GM23248 (cell line): Measurements from ENCODE around the gene ARHGAP26. TPM values are rescaled to one million over a fixed set of nuclear protein-coding genes. Genes with fewer than 3 reads are reported as not detected.

ENCODE experiments used
- DNase-seq: peaks from one replicate; pipeline ENCODE4 v3.0.0-alpha.2; 2015
- H2AFZ ChIP-seq: fragments of 200-600 bp; sonication (generic); 2 replicates; pipeline ENCODE4 v1.6.1; 2016; ENCODE audit warnings: antibody characterized with exemption
- H3F3A ChIP-seq: fragments of 200-600 bp; sonication (generic); 2 replicates; pipeline ENCODE4 v1.6.1; 2016; ENCODE audit warnings: mild to moderate bottlenecking, antibody characterized with exemption, mixed run types; ENCODE audit not compliant: insufficient read depth
- H3K27ac ChIP-seq: fragments of 200-600 bp; sonication (generic); 2 replicates; pipeline ENCODE4 v1.5.1; 2016; ENCODE audit warnings: mild to moderate bottlenecking
- H3K27me3 ChIP-seq: fragments of 200-600 bp; sonication (generic); replicated peaks from 2 replicates; pipeline ENCODE4 v1.6.1; 2016; ENCODE audit warnings: mild to moderate bottlenecking; ENCODE audit not compliant: insufficient read depth
- H3K36me3 ChIP-seq: fragments of 200-600 bp; sonication (generic); 2 replicates; pipeline ENCODE4 v1.6.1; 2016; ENCODE audit warnings: low read depth, mild to moderate bottlenecking
- H3K4me1 ChIP-seq: fragments of 200-600 bp; sonication (generic); 2 replicates; pipeline ENCODE4 v1.6.1; 2016; ENCODE audit warnings: mild to moderate bottlenecking; ENCODE audit not compliant: insufficient read depth
- H3K4me2 ChIP-seq: fragments of 200-600 bp; sonication (generic); one replicate; pipeline ENCODE4 v1.6.1; 2016; ENCODE audit warnings: mild to moderate bottlenecking; ENCODE audit not compliant: unreplicated experiment
- H3K4me3 ChIP-seq: fragments of 200-600 bp; sonication (generic); 2 replicates; pipeline ENCODE4 v1.5.1; 2016; ENCODE audit warnings: mild to moderate bottlenecking
- H3K79me2 ChIP-seq: fragments of 200-600 bp; sonication (generic); 2 replicates; pipeline ENCODE4 v1.6.1; 2016; ENCODE audit warnings: mild to moderate bottlenecking; ENCODE audit not compliant: insufficient read depth
- H3K9ac ChIP-seq: fragments of 200-600 bp; sonication (generic); 2 replicates; pipeline ENCODE4 v1.6.1; 2016; ENCODE audit warnings: mild to moderate bottlenecking
- H3K9me2 ChIP-seq: fragments of 200-600 bp; sonication (generic); 2 replicates; pipeline ENCODE4 v1.6.1; 2016; ENCODE audit warnings: mixed run types, mild to moderate bottlenecking, moderate library complexity; ENCODE audit not compliant: insufficient read depth
- H3K9me3 ChIP-seq: fragments of 200-600 bp; sonication (generic); one replicate; pipeline ENCODE4 v1.6.1; 2017; ENCODE audit warnings: low read depth
- H4K20me1 ChIP-seq: fragments of 200-600 bp; sonication (generic); 2 replicates; pipeline ENCODE4 v1.6.0; 2016; ENCODE audit not compliant: insufficient read depth
- EZH2 ChIP-seq: fragments of 200-600 bp; sonication (generic); IDR thresholded peaks from 2 replicates; pipeline ENCODE4 v1.6.1; 2018; ENCODE audit warnings: antibody characterized with exemption, mild to moderate bottlenecking; ENCODE audit not compliant: insufficient read depth, poor library complexity, severe bottlenecking
- EZH2phosphoT487 ChIP-seq: fragments of 200-600 bp; sonication (generic); IDR thresholded peaks from 2 replicates; pipeline ENCODE4 v1.6.1; 2018; ENCODE audit warnings: antibody characterized with exemption, moderate library complexity, mild to moderate bottlenecking, low read depth; ENCODE audit not compliant: insufficient read depth
- WGBS, 2 experiments: methylation state at CpG; one replicate each; pipeline ENCODE4 v1.1.6; 2015 to 2017; ENCODE audit warnings: low lambda C conversion rate in 2 of 2, low coverage in 1 of 2; ENCODE audit errors: missing lambda C conversion rate in 2 of 2; 5-methylcytosine and 5-hydroxymethylcytosine counted together
- in situ Hi-C: fragments of 300-500 bp; cut with MboI; formaldehyde crosslinking; loops from 2 replicates; pipeline ENCODE4 v1.15.0; 2020
- polyA plus RNA-seq: library from polyadenylated mRNA; unstranded; fragments of >200 nt; fragmentation: Nextera tagmentation; extraction: Ambion mirVana; gene quantifications from 2 replicates; pipeline ENCODE4 v1.2.1, GENCODE V29; 2016
- total RNA-seq: library from RNA; depleted of rRNA; stranded (reverse); fragments of >200 nt; shearing (Covaris generic); gene quantifications from 2 replicates; pipeline ENCODE4 v1.2.3, GENCODE V29; 2014

The ARHGAP26 gene
- total and polyA plus RNA-seq, 2 experiments from 2014 or later = 1.6 to 1.7 TPM

DNA sequence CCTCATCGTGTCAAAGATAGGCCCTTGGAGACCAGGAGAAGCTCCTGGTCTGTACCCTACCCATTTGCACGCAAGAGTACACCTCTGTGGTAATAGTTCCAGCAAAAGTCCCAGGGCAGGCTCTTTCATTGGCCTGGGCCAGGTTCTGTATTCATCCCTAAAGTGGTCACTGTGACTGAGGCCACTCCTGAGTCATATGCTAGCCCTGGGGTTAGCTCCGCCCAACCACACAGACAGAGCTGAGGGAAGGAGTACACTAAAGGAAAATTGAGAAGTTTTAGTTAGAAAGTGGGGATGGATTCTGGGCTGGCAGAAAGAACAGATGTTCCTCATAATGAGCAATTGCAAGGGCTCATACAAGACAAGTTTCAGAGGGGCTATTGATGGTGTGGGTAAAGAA is 206.7 kb downstream of the ARHGAP26 start:
- no peaks in the 10 kb centered on the region for H3K9me2 ChIP-seq
- no peak overlapping the region for H3K4me2 ChIP-seq
- no peaks in the 10 kb centered on the region for H3K36me3 ChIP-seq
- H3K79me2 ChIP-seq = no peaks in the 10 kb centered on the region
- peaks cover 34% of the 10 kb centered on the region for H3F3A ChIP-seq
- DNase-seq = peak; percentile 49
- H3K4me3 ChIP-seq = no peak overlapping the region
- in situ Hi-C loops = no loop called here
- H3K27ac ChIP-seq = no peak overlapping the region
- H3K9ac ChIP-seq = no peak overlapping the region
- no peaks in the 10 kb centered on the region for H3K9me3 ChIP-seq
- H4K20me1 ChIP-seq = no peaks in the 10 kb centered on the region
- TF ChIP-seq EZH2phosphoT487 (no peak), EZH2 (no peak)
- H3K4me1 ChIP-seq = peaks cover 33% of the 10 kb centered on the region
- H2AFZ ChIP-seq = no peak overlapping the region
- WGBS, 2 experiments = 95% methylated on average over 3 of the region's 3 CpGs
- no peaks in the 10 kb centered on the region for H3K27me3 ChIP-seq

- WGBS, 2 experiments = 63 to 67% methylated on average over 8 of the region's 8 CpGs
- TF ChIP-seq EZH2 (no peak), EZH2phosphoT487 (no peak)
- Histone ChIP-seq H3K9ac (no peak overlapping the region), H3K36me3 (no peaks in the 10 kb centered on the region), H3K27me3 (no peaks in the 10 kb centered on the region), H3K4me1 (peaks cover 39% of the 10 kb centered on the region), H3K9me3 (no peaks in the 10 kb centered on the region), H3K9me2 (no peaks in the 10 kb centered on the region), H4K20me1 (no peaks in the 10 kb centered on the region), H3F3A (peaks cover 39% of the 10 kb centered on the region), H2AFZ (no peak overlapping the region), H3K4me2 (no peak overlapping the region), H3K27ac (peak overlapping the region; percentile 45), H3K4me3 (0 out of 2 replicates have a peak overlapping the region, but pooled peaks have one; percentile 24), H3K79me2 (no peaks in the 10 kb centered on the region)
- in situ Hi-C loops = no loop called here
- DNase-seq = peak; percentile 85
Measured at GRCh38 chr5:142977363-142978051, 207.3 kb downstream of the ARHGAP26 start.

GRCh38 chr5:142978252-142978651 is 208.1 kb downstream of the ARHGAP26 start:
- Histone ChIP-seq H3F3A (peaks cover 46% of the 10 kb centered on the region), H3K27me3 (no peaks in the 10 kb centered on the region)
- 96 to 100% methylated on average over 2 of the region's 2 CpGs for WGBS, 2 experiments

DNA sequence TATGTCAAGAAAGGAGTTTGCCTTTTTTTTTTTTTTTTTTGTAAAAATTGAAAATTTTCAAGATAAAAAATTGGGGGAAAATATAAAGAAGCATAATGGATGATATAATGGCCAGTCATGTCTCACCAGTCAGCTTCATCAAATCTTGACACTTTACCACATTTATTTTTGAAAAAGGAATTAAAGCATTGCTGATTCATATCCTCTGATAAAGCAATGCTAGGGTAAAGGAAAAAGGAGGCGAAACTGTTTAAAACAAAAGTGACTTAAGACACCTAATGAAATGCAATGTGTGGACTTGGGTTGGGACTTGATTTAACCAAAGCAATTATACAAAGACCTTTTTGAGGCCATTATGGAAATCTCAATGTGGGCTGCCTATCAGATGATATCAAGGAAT is 208.5 kb downstream of the ARHGAP26 start:
- TF ChIP-seq EZH2phosphoT487 = no peak
- no peak for TF ChIP-seq EZH2
- in situ Hi-C loops = no loop called here
- peaks cover 46% of the 10 kb centered on the region for H3K4me1 ChIP-seq

More at GRCh38 chr5:142978252-142978651, 208.1 kb downstream of the ARHGAP26 start:
- H4K20me1 ChIP-seq = no peaks in the 10 kb centered on the region
- H3K79me2 ChIP-seq = no peaks in the 10 kb centered on the region
- H3K4me2 ChIP-seq = no peak overlapping the region
- H3K9ac ChIP-seq = no peak overlapping the region
- H3K9me2 ChIP-seq = no peaks in the 10 kb centered on the region
- peak overlapping the region; percentile 45 for H3K27ac ChIP-seq
- TF ChIP-seq EZH2phosphoT487 (no peak), EZH2 (no peak)
- H3K4me3 ChIP-seq = no peak overlapping the region
- H3K36me3 ChIP-seq = no peaks in the 10 kb centered on the region
- no peak overlapping the region for H2AFZ ChIP-seq
- DNase-seq = no peak
- H3K9me3 ChIP-seq = no peaks in the 10 kb centered on the region
- peaks cover 46% of the 10 kb centered on the region for H3K4me1 ChIP-seq
- in situ Hi-C loops = no loop called here

More for the DNA sequence above, 208.5 kb downstream of the ARHGAP26 start:
- Histone ChIP-seq H3K36me3 (no peaks in the 10 kb centered on the region), H3K79me2 (no peaks in the 10 kb centered on the region), H3K27ac (no peak overlapping the region), H3F3A (peaks cover 51% of the 10 kb centered on the region), H3K9ac (no peak overlapping the region), H3K4me2 (no peak overlapping the region), H3K9me2 (no peaks in the 10 kb centered on the region), H3K4me3 (no peak overlapping the region), H3K27me3 (no peaks in the 10 kb centered on the region), H3K9me3 (no peaks in the 10 kb centered on the region), H4K20me1 (no peaks in the 10 kb centered on the region), H2AFZ (no peak overlapping the region)
- peak; percentile 5 for DNase-seq
- 83 to 100% methylated on average over 1 of the region's 1 CpG for WGBS, 2 experiments
